ENCODE data around the gene CCDC171. TPM values are rescaled to one million over a fixed set of nuclear protein-coding genes. Genes with fewer than 3 reads are reported as not detected.

The CCDC171 gene
- total RNA-seq, 4 donors from 2014 or later: 1.3 to 1.7 (median 1.4) TPM

GRCh38 chr9:15942831-15943424 is 390.1 kb downstream of the CCDC171 start:
- Histone ChIP-seq H3K27ac (replicated peaks in 1 of 4) (no peak overlapping the region), H3K4me3 (no peak overlapping the region), H3K27me3 (no peaks in the 10 kb centered on the region), H3K4me1 (no peaks in the 10 kb centered on the region), H3K9me3 (no peaks in the 10 kb centered on the region), H3K36me3 (no peaks in the 10 kb centered on the region)
- no peak for TF ChIP-seq EP300 (IDR thresholded peaks at IDR 0.05)
- TF ChIP-seq CTCF (IDR thresholded peaks at IDR 0.05): no peak
- no peak for TF ChIP-seq POLR2AphosphoS5 (IDR thresholded peaks at IDR 0.05)
- TF ChIP-seq POLR2A (IDR thresholded peaks at IDR 0.05; ENCODE audit: low read depth): no peak
- no peak for DNase-seq (ENCODE audit: extremely low spot score)
- intact Hi-C loops (cut with DNase I): no loop called here
- WGBS: 80% methylated on average over 3 of the region's 3 CpGs

GRCh38 chr9:15944341-15944740 is 391.5 kb downstream of the CCDC171 start:
- H3K4me3 ChIP-seq: no peak overlapping the region
- H3K36me3 ChIP-seq: no peaks in the 10 kb centered on the region
- H3K27ac ChIP-seq (replicated peaks in 1 of 4): no peak overlapping the region
- intact Hi-C loops (cut with DNase I): no loop called here
- no peaks in the 10 kb centered on the region for H3K4me1 ChIP-seq
- 93% methylated on average over 3 of the region's 3 CpGs for WGBS
- no peaks in the 10 kb centered on the region for H3K27me3 ChIP-seq
- H3K9me3 ChIP-seq: no peaks in the 10 kb centered on the region
- DNase-seq (ENCODE audit: extremely low spot score): no peak
- TF ChIP-seq POLR2AphosphoS5 (IDR thresholded peaks at IDR 0.05) (no peak), POLR2A (IDR thresholded peaks at IDR 0.05; ENCODE audit: low read depth) (no peak), CTCF (IDR thresholded peaks at IDR 0.05) (no peak), EP300 (IDR thresholded peaks at IDR 0.05) (no peak)

GRCh38 chr9:15959663-15960062 is 406.8 kb downstream of the CCDC171 start:
- no peaks in the 10 kb centered on the region for H3K27me3 ChIP-seq
- 86% methylated on average over 1 of the region's 1 CpG for WGBS
- DNase-seq (ENCODE audit: extremely low spot score): no peak
- no peak overlapping the region for H3K4me3 ChIP-seq
- H3K4me1 ChIP-seq: no peaks in the 10 kb centered on the region
- H3K9me3 ChIP-seq: no peaks in the 10 kb centered on the region
- H3K27ac ChIP-seq (replicated peaks in 1 of 4): no peak overlapping the region
- intact Hi-C loops (cut with DNase I): no loop called here
- TF ChIP-seq POLR2AphosphoS5 (IDR thresholded peaks at IDR 0.05) (no peak), CTCF (IDR thresholded peaks at IDR 0.05) (no peak), POLR2A (IDR thresholded peaks at IDR 0.05; ENCODE audit: low read depth) (no peak), EP300 (IDR thresholded peaks at IDR 0.05) (no peak)
- H3K36me3 ChIP-seq: no peaks in the 10 kb centered on the region

GRCh38 chr9:15961217-15961616 is 408.4 kb downstream of the CCDC171 start:
- Histone ChIP-seq H3K27ac (replicated peaks in 1 of 4) (no peak overlapping the region), H3K36me3 (no peaks in the 10 kb centered on the region), H3K27me3 (no peaks in the 10 kb centered on the region), H3K9me3 (no peaks in the 10 kb centered on the region), H3K4me3 (no peak overlapping the region), H3K4me1 (no peaks in the 10 kb centered on the region)
- no peak for TF ChIP-seq POLR2AphosphoS5 (IDR thresholded peaks at IDR 0.05)
- no peak for TF ChIP-seq POLR2A (IDR thresholded peaks at IDR 0.05; ENCODE audit: low read depth)
- no peak for TF ChIP-seq CTCF (IDR thresholded peaks at IDR 0.05)
- no peak for TF ChIP-seq EP300 (IDR thresholded peaks at IDR 0.05)
- 86% methylated on average over 3 of the region's 3 CpGs for WGBS
- DNase-seq (ENCODE audit: extremely low spot score): no peak
- intact Hi-C loops (cut with DNase I): no loop called here

- no peaks in the 10 kb centered on the region for H3K27me3 ChIP-seq
- WGBS: 92% methylated on average over 2 of the region's 2 CpGs
- H3K36me3 ChIP-seq: no peaks in the 10 kb centered on the region
- no peak for TF ChIP-seq CTCF (IDR thresholded peaks at IDR 0.05)
- no peak for TF ChIP-seq EP300 (IDR thresholded peaks at IDR 0.05)
- TF ChIP-seq POLR2AphosphoS5 (IDR thresholded peaks at IDR 0.05): no peak
- no peak for TF ChIP-seq POLR2A (IDR thresholded peaks at IDR 0.05; ENCODE audit: low read depth)
- H3K9me3 ChIP-seq: no peaks in the 10 kb centered on the region
- no peaks in the 10 kb centered on the region for H3K4me1 ChIP-seq
- intact Hi-C loops (cut with DNase I): no loop called here
- H3K4me3 ChIP-seq: no peak overlapping the region
- H3K27ac ChIP-seq (replicated peaks in 1 of 4): no peak overlapping the region
- no peak for DNase-seq (ENCODE audit: extremely low spot score)
These were observed 412.5 kb downstream of the CCDC171 start for GRCh38 chr9:15965246-15965745.

All from esophagus muscularis mucosa (tissue), 4 donors.